Liver (tissue), 3 donors: ENCODE data around the gene SUPT20HL1.

Experiments used
- ATF3 ChIP-seq: IDR thresholded peaks from 2 replicates; pipeline ENCODE4 v1.6.1; 2016; ENCODE audit warnings: antibody characterized with exemption
- CTCF ChIP-seq: fragments of 150-350 bp; IDR thresholded peaks from 2 replicates; pipeline ENCODE4 v1.5.1; 2017; ENCODE audit warnings: improper control_type of control experiment, low read depth, low read length; ENCODE audit not compliant: missing input control
- EGR1 ChIP-seq, 2 donors: IDR thresholded peaks; 2 replicates each; pipeline ENCODE4 v1.6.1; 2016 to 2018; ENCODE audit warnings: antibody characterized with exemption in 2 of 2, low read depth in 2 of 2
- GABPA ChIP-seq, 2 donors: IDR thresholded peaks in 1 of 2; conservative IDR thresholded peaks in 1 of 2; 2 replicates each; pipeline ENCODE4 v1.6.1; 2016; ENCODE audit warnings: antibody characterized with exemption in 2 of 2, mild to moderate bottlenecking in 1 of 2, moderate library complexity in 1 of 2
- HNF4A ChIP-seq, 2 donors: conservative IDR thresholded peaks; 2 replicates each; pipeline ENCODE4 v1.6.1; 2016; ENCODE audit warnings: antibody characterized with exemption in 2 of 2, mild to moderate bottlenecking in 2 of 2
- JUND ChIP-seq, 2 donors: IDR thresholded peaks; 2 replicates each; pipeline ENCODE4 v1.6.1; 2016; ENCODE audit warnings: antibody characterized with exemption in 2 of 2
- RAD21 ChIP-seq, 2 donors: IDR thresholded peaks; 2 replicates each; pipeline ENCODE4 v1.6.1; 2016; ENCODE audit warnings: antibody characterized with exemption in 2 of 2, mild to moderate bottlenecking in 2 of 2
- REST ChIP-seq: IDR thresholded peaks from 2 replicates; pipeline ENCODE4 v1.6.1; 2016; ENCODE audit warnings: antibody characterized with exemption, mild to moderate bottlenecking
- TAF1 ChIP-seq: conservative IDR thresholded peaks from 2 replicates; pipeline ENCODE4 v1.6.1; 2016; ENCODE audit warnings: antibody characterized with exemption, mild to moderate bottlenecking
- YY1 ChIP-seq: IDR thresholded peaks from 2 replicates; pipeline ENCODE4 v1.6.1; 2016; ENCODE audit warnings: antibody characterized with exemption, mild to moderate bottlenecking
- ZBTB33 ChIP-seq: IDR thresholded peaks from 2 replicates; pipeline ENCODE4 v1.6.1; 2016; ENCODE audit warnings: antibody characterized with exemption
- donor health status: healthy.
- donor health status: healthy.

GRCh38 chrX:24371391-24371972, 11.0 kb downstream of the SUPT20HL1 start:
- TF ChIP-seq CTCF (peak; percentile 54), TAF1 (no peak), GABPA (IDR thresholded peaks at IDR 0.05 in 1 of 2, conservative IDR thresholded peaks at IDR 0.05 in 1 of 2) (no peak), ATF3 (no peak), RAD21 (IDR thresholded peaks at IDR 0.05) (peak; percentile 66 to 82), REST (no peak), JUND (IDR thresholded peaks at IDR 0.05) (no peak), YY1 (no peak), ZBTB33 (no peak), EGR1 (IDR thresholded peaks at IDR 0.05; ENCODE audit: low read depth in 2 of 2) (no peak), HNF4A (conservative IDR thresholded peaks at IDR 0.05) (no peak)
